SK-N-MC (cell line): Measurements from ENCODE around the gene RACGAP1.

Experiments
- EZH2 ChIP-seq: fragments of 200-600 bp; sonication (generic); IDR thresholded peaks from one replicate; pipeline ENCODE4 v1.6.1; 2017; ENCODE audit warnings: antibody characterized with exemption
- FOXP2 ChIP-seq: optimal IDR thresholded peaks from 2 replicates; pipeline ENCODE3; 2011; ENCODE audit warnings: mild to moderate bottlenecking, moderate library complexity; ENCODE audit not compliant: insufficient read depth; ENCODE audit errors: extremely low read length, control extremely low read depth
- POLR2AphosphoS5 ChIP-seq: IDR thresholded peaks from 2 replicates; pipeline ENCODE4 v1.6.1; 2012; ENCODE audit warnings: mild to moderate bottlenecking, low read depth, low read length, borderline replicate concordance

DNA sequence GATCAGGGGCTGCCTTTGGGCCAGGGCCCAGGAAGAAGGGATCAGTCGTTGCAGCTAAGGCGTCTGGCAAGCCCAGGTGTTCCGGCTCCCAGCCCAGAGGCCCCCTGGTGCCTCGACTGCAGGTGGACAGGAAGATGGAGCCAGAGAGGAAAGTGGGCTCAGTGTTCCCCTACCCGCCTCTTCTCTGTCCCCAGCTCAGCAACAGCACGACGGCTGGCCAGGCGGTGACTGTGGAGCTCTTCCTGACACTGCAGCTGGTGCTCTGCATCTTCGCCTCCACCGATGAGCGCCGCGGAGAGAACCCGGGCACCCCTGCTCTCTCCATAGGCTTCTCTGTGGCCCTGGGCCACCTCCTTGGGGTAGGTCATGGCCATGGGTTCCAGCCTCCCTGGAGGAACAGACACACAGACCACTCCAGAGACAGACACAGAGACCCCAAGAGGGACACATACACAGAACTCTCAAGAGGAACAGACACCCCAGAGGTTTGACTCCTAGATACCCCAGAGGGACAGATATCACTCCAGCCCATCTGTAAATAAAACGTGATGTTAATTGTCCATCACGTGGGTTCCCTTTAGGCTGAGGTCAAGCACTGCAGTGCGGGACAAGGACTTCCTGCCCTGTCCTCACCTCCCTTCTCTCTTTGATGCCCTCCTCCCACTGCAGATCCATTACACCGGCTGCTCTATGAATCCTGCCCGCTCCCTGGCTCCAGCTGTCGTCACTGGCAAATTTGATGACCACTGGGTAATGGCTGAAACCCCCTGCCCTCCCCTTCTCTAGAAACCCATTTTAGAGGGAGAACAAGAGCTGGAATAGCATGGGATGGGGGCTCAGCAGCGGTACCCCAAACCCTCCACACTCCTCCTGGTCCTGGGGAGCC is 71.1 kb downstream of the RACGAP1 start:
- TF ChIP-seq EZH2, result no peak
- TF ChIP-seq POLR2AphosphoS5, result no peak
- no peak for TF ChIP-seq FOXP2
